Measurements from ENCODE around the gene HSPA4L.
A peak's percentile ranks its signal among the peaks of the same experiment; 100 is the strongest.

The HSPA4L gene

DNA sequence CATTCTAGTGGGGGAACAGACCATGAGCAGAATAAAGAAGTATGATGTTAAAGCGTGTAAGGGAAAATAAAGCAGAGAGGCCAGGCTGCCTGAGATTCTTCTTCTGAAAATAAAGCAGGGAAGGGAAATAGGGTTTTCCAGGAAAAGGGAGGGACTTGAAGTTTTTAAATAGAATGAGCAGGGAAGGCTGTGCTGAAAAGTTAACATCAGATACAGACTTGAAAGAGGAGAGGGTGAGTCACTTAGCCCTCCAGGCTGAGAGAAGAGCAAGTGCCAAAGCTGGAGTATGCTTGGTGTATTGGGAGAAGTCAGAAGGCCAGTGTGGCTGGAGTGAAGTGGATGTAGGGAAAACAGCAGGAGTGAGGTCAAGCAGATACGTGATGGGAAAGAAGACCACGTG lies 88.6 kb downstream of the HSPA4L start:
- no peak for DNase-seq

DNA sequence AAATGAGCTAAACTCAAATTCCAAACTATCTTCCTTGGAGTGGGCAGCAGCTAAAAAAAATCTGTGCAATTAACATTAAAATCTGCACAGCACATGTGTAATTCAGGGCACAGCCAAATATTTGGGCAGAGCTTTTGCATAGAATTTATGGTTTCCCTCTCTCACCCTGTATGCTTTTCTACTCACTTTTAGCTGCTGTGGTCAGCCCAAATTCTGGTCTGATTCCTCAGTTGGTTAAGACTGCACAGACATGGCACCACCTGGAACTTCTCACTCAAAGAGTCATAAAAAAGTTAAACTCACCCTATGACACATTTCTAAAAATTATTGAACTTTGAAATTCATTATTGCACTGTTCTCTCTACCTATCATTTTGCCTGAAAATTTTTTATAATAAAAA lies 93.7 kb downstream of the HSPA4L start:
- no peak for DNase-seq

DNA sequence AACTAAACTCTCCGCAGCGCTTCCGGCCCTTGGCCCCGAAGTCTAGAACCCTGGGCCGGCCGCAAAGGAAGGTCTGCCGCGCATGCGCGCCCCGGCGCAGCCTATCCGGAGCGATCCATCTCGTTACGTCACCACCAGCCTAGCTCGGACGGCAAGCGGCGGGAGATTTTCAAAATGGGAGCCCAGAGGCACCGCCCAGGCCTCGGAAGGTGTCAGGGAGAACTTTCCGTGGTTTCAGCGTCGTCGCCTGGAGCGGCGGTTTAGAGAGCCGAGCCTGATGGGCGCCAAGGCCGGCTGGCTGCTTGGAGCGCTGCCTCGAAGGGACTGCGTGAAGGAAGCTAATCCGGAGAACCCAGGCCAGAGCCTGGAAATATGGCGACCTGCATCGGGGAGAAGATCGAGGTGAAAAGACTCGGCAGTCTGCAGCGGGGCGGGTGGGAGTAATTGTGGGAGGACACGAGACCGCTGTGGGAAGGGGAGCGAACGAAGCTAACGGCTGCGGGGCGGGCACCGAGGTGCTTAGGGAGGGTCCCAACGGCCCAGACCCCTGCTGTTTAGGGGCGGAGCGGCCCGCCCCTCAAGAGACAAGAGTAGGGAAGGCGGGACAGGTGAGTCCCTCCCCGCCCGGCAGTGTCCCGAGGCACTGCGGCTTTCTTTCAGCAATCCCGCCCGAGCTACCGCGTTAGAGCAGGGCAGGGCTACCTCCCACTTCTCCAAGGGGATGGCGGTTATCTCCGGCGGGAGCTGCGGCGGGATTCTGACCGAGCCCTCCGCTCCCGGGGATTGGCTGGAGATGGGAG lies 98.8 kb downstream of the HSPA4L start, which contains the start of gene PLK4:
Gene PLK4 (plus strand): TSS at position 131 of the 800 bp plus-strand sequence. CDS start 242 bp downstream, at position 373.
- DNase-seq = peak; percentile 88

DNA sequence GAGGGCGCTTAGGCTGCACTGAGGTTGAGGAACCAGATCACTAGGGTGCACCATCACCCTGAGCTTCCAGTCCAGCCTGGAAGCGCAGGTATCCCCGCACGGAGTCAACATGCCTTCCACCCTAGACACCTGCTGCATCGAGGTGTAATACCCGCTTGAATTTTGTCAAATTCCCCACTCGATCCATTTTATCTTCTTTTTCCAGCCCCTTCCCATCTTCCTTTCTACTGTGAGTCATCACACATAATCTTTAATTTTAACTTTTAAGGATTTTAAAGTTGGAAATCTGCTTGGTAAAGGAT lies 99.4 kb downstream of the HSPA4L start:
- no peak for DNase-seq

DNA sequence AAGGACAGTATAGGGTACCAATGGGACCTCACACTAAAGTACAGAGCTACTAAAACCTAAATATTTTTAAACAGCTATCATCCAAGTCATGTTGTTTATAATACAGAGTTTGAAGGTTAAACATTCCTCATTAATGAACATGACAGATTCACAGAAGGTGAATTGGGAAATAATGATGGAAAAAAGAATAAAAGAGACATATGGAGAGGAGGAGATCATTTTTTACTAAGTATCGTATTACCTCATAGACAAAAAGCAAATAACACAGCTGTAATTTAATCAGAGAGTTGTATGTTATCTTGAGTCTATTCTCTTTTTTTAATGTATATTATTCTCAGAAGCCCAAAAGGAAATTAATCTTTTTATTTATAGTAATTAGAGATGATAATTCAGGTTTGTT lies 106.4 kb downstream of the HSPA4L start:
- no peak for DNase-seq

DNA sequence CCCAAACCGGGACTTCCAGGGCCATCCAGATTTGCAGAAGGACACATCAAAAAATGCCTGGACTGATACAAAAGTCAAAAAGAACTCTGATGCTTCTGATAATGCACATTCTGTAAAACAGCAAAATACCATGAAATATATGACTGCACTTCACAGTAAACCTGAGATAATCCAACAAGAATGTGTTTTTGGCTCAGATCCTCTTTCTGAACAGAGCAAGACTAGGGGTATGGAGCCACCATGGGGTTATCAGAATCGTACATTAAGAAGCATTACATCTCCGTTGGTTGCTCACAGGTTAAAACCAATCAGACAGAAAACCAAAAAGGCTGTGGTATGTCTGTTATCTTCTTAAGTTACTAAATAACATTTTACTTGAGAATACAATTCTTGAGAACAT lies 107.8 kb downstream of the HSPA4L start:
- no peak for DNase-seq

Data from NCI-H510A treated with DMSO at 0.1 percent for 48 hours (cell line).